Neural progenitor cell (in vitro differentiated cells): ENCODE data around the gene GLO1. TPM values are rescaled to one million over a fixed set of nuclear protein-coding genes. Genes with fewer than 3 reads are reported as not detected.

Source experiments
- DNase-seq: peaks from one replicate; pipeline ENCODE4 v3.0.0-alpha.2; 2016; ENCODE audit warnings: low spot score
- H2AFZ ChIP-seq: fragments of 200-600 bp; sonication (generic); replicated peaks from 2 replicates; pipeline ENCODE4 v1.6.1; 2016; ENCODE audit warnings: antibody characterized with exemption
- H3F3A ChIP-seq: fragments of 200-600 bp; sonication (generic); 2 replicates; pipeline ENCODE4 v1.6.1; 2016; ENCODE audit warnings: antibody characterized with exemption, low read depth
- H3K27ac ChIP-seq: fragments of 200-600 bp; sonication (generic); 2 replicates; pipeline ENCODE4 v1.5.1; 2016; ENCODE audit warnings: mild to moderate bottlenecking
- H3K27me3 ChIP-seq: fragments of 200-600 bp; sonication (generic); 2 replicates; pipeline ENCODE4 v1.6.1; 2016; ENCODE audit warnings: mild to moderate bottlenecking, moderate library complexity
- H3K36me3 ChIP-seq: fragments of 200-600 bp; sonication (generic); 2 replicates; pipeline ENCODE4 v1.5.1; 2016
- H3K4me1 ChIP-seq: fragments of 200-600 bp; sonication (generic); 2 replicates; pipeline ENCODE4 v1.6.1; 2016; ENCODE audit warnings: mixed run types
- H3K4me2 ChIP-seq: fragments of 200-600 bp; sonication (generic); 2 replicates; pipeline ENCODE4 v1.6.1; 2016
- H3K4me3 ChIP-seq: fragments of 200-600 bp; sonication (generic); 2 replicates; pipeline ENCODE4 v1.5.1; 2016
- H3K79me2 ChIP-seq: fragments of 200-600 bp; sonication (generic); 2 replicates; pipeline ENCODE4 v1.6.1; 2016; ENCODE audit warnings: low read depth
- H3K9ac ChIP-seq: fragments of 200-600 bp; sonication (generic); 2 replicates; pipeline ENCODE4 v1.6.1; 2016
- H3K9me3 ChIP-seq: fragments of 200-600 bp; sonication (generic); 2 replicates; pipeline ENCODE4 v1.5.1; 2016; ENCODE audit warnings: low read depth
- H4K20me1 ChIP-seq: fragments of 200-600 bp; sonication (generic); 2 replicates; pipeline ENCODE4 v1.6.1; 2016; ENCODE audit warnings: low read depth
- H3K27ac Mint-ChIP-seq: 3 replicates; pipeline ENCODE4 v1.8.0; 2021; ENCODE audit warnings: mixed read lengths
- H3K27me3 Mint-ChIP-seq: 2 replicates; pipeline ENCODE4 v1.8.0; 2022; ENCODE audit warnings: low read depth, mild to moderate bottlenecking, inconsistent platforms, moderate library complexity, mixed read lengths; ENCODE audit not compliant: insufficient read depth
- H3K36me3 Mint-ChIP-seq: 3 replicates; pipeline ENCODE4 v1.8.0; 2021; ENCODE audit warnings: mixed read lengths
- H3K4me1 Mint-ChIP-seq: 3 replicates; pipeline ENCODE4 v1.8.0; 2021; ENCODE audit warnings: mixed read lengths
- H3K4me3 Mint-ChIP-seq: 3 replicates; pipeline ENCODE4 v1.8.0; 2021; ENCODE audit warnings: mild to moderate bottlenecking, moderate library complexity, mixed read lengths
- H3K9me3 Mint-ChIP-seq: 3 replicates; pipeline ENCODE4 v1.8.0; 2020; ENCODE audit warnings: mixed read lengths
- CTCF ChIP-seq: fragments of 200-600 bp; sonication (generic); IDR thresholded peaks from 2 replicates; pipeline ENCODE4 v1.5.1; 2017; ENCODE audit warnings: antibody characterized with exemption, mild to moderate bottlenecking
- EZH2 ChIP-seq: fragments of 200-600 bp; sonication (generic); IDR thresholded peaks from 2 replicates; pipeline ENCODE4 v1.6.1; 2017; ENCODE audit warnings: antibody characterized with exemption, mild to moderate bottlenecking, moderate library complexity
- EZH2phosphoT487 ChIP-seq: fragments of 200-600 bp; sonication (generic); IDR thresholded peaks from 2 replicates; pipeline ENCODE4 v1.6.1; 2017; ENCODE audit warnings: antibody characterized with exemption
- total RNA-seq: library from RNA; depleted of rRNA; stranded (reverse); fragments of >200 nt; gene quantifications from 2 replicates; pipeline ENCODE4 v1.2.3, GENCODE V29; 2015; ENCODE audit warnings: low replicate concordance

GLO1 gene
- total RNA-seq, 1 donor from 2014 or later, result 525 TPM

GRCh38 chr6:38722038-38722437, 19.1 kb upstream of the GLO1 start:
- Mint-ChIP-seq H3K27me3 (peaks cover 2% of the 10 kb centered on the region), H3K9me3 (peaks cover 5% of the 10 kb centered on the region), H3K36me3 (no peaks in the 10 kb centered on the region), H3K27ac (no peak overlapping the region), H3K4me1 (peaks cover 10% of the 10 kb centered on the region), H3K4me3 (no peak overlapping the region)
- Histone ChIP-seq H2AFZ (no peak overlapping the region), H3K4me1 (no peaks in the 10 kb centered on the region), H3K4me3 (no peak overlapping the region), H3K27ac (no peak overlapping the region), H3K36me3 (no peaks in the 10 kb centered on the region), H3F3A (no peaks in the 10 kb centered on the region), H3K9ac (no peak overlapping the region), H3K27me3 (no peaks in the 10 kb centered on the region), H3K4me2 (no peak overlapping the region), H3K79me2 (no peaks in the 10 kb centered on the region), H4K20me1 (no peaks in the 10 kb centered on the region), H3K9me3 (no peaks in the 10 kb centered on the region)
- TF ChIP-seq EZH2phosphoT487 (no peak), EZH2 (no peak), CTCF (no peak)
- DNase-seq, result no peak

GRCh38 chr6:38720295-38720694, 17.4 kb upstream of the GLO1 start:
- H3K27me3 Mint-ChIP-seq, result peaks cover 3% of the 10 kb centered on the region
- TF ChIP-seq CTCF (peak; percentile 59), EZH2 (no peak)
- Histone ChIP-seq H3K79me2 (no peaks in the 10 kb centered on the region), H3F3A (no peaks in the 10 kb centered on the region), H3K9ac (no peak overlapping the region), H3K4me1 (no peaks in the 10 kb centered on the region), H3K4me2 (no peak overlapping the region), H4K20me1 (no peaks in the 10 kb centered on the region), H3K4me3 (no peak overlapping the region), H3K27ac (no peak overlapping the region), H3K27me3 (no peaks in the 10 kb centered on the region), H2AFZ (peak overlapping the region; percentile 19), H3K36me3 (no peaks in the 10 kb centered on the region), H3K9me3 (no peaks in the 10 kb centered on the region)
- no peak overlapping the region for H3K4me3 Mint-ChIP-seq
- H3K27ac Mint-ChIP-seq, result no peak overlapping the region
- DNase-seq, result peak; percentile 77
- H3K4me1 Mint-ChIP-seq, result peaks cover 1% of the 10 kb centered on the region
- no peaks in the 10 kb centered on the region for H3K36me3 Mint-ChIP-seq
- H3K9me3 Mint-ChIP-seq, result peaks cover 5% of the 10 kb centered on the region

- Mint-ChIP-seq H3K36me3 (no peaks in the 10 kb centered on the region), H3K9me3 (peaks cover 5% of the 10 kb centered on the region), H3K4me3 (no peak overlapping the region), H3K27me3 (peaks cover 3% of the 10 kb centered on the region), H3K27ac (no peak overlapping the region), H3K4me1 (no peaks in the 10 kb centered on the region)
- H3K4me2 ChIP-seq, result no peak overlapping the region
- TF ChIP-seq EZH2 (no peak), EZH2phosphoT487 (no peak), CTCF (no peak)
- DNase-seq, result no peak
- H3K4me1 ChIP-seq, result no peaks in the 10 kb centered on the region
- no peak overlapping the region for H3K9ac ChIP-seq
- no peaks in the 10 kb centered on the region for H3K9me3 ChIP-seq
- no peaks in the 10 kb centered on the region for H3F3A ChIP-seq
- no peaks in the 10 kb centered on the region for H3K79me2 ChIP-seq
- H3K27me3 ChIP-seq, result no peaks in the 10 kb centered on the region
- no peaks in the 10 kb centered on the region for H4K20me1 ChIP-seq
- no peak overlapping the region for H2AFZ ChIP-seq
- no peak overlapping the region for H3K4me3 ChIP-seq
- H3K36me3 ChIP-seq, result no peaks in the 10 kb centered on the region
- H3K27ac ChIP-seq, result no peak overlapping the region
Observed at GRCh38 chr6:38719358-38719757, 16.4 kb upstream of the GLO1 start.

GRCh38 chr6:38716825-38717224, 13.9 kb upstream of the GLO1 start:
- Histone ChIP-seq H3K9me3 (no peaks in the 10 kb centered on the region), H3K4me1 (no peaks in the 10 kb centered on the region), H3K79me2 (no peaks in the 10 kb centered on the region), H3K27ac (no peak overlapping the region), H3K36me3 (no peaks in the 10 kb centered on the region), H3K4me3 (no peak overlapping the region), H3K4me2 (no peak overlapping the region), H3K27me3 (no peaks in the 10 kb centered on the region), H3F3A (no peaks in the 10 kb centered on the region), H3K9ac (no peak overlapping the region), H2AFZ (no peak overlapping the region), H4K20me1 (no peaks in the 10 kb centered on the region)
- H3K36me3 Mint-ChIP-seq, result no peaks in the 10 kb centered on the region
- DNase-seq, result no peak
- H3K9me3 Mint-ChIP-seq, result peaks cover 7% of the 10 kb centered on the region
- no peak overlapping the region for H3K4me3 Mint-ChIP-seq
- H3K27me3 Mint-ChIP-seq, result peaks cover 3% of the 10 kb centered on the region
- no peak overlapping the region for H3K27ac Mint-ChIP-seq
- H3K4me1 Mint-ChIP-seq, result no peaks in the 10 kb centered on the region
- TF ChIP-seq CTCF (no peak), EZH2phosphoT487 (no peak), EZH2 (no peak)
